ENCODE data around the gene LIPC. TPM values are rescaled to one million over a fixed set of nuclear protein-coding genes. Genes with fewer than 3 reads are reported as not detected.

LIPC gene
- total RNA-seq, 2 donors from 2014 or later: 1.0 to 3.2 TPM

- DNase-seq (no peak), ATAC-seq (no peak)
- Mint-ChIP-seq H3K4me3 (no peak overlapping the region), H3K27me3 (no peaks in the 10 kb centered on the region), H3K4me1 (peaks cover 2% of the 10 kb centered on the region), H3K36me3 (ENCODE audit: low read depth) (no peaks in the 10 kb centered on the region), H3K27ac (no peak overlapping the region)
- H3K9me3 ChIP-seq (ENCODE audit: control insufficient read depth, low read length, poor library complexity, severe bottlenecking): no peaks in the 10 kb centered on the region
These were observed 104.6 kb downstream of the LIPC start for GRCh38 chr15:58536414-58536813.

DNA sequence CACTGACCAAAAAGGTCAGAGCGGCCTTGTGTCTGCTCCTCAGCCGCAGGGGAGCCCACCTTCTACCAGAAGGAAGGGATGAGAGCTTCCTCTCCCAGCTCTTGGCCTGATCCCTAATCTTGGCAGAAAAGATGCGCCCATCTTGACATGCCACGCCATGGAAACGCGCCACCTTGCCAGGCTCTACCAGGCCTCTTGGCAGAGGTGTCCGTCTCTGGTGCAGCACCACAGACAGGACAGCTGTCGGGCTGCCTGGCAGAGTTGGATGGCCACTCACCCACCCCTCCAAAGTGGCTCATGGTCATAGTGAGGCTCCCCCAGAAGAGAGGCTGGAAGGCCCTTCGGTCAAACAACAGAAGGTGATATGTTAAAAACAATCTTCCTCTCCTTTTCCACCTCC lies 105.2 kb downstream of the LIPC start:
- H3K4me1 Mint-ChIP-seq: peaks cover 2% of the 10 kb centered on the region
- H3K36me3 Mint-ChIP-seq (ENCODE audit: low read depth): no peaks in the 10 kb centered on the region
- no peak overlapping the region for H3K27ac Mint-ChIP-seq
- no peak overlapping the region for H3K4me3 Mint-ChIP-seq
- H3K27me3 Mint-ChIP-seq: no peaks in the 10 kb centered on the region
- ATAC-seq: no peak
- H3K9me3 ChIP-seq (ENCODE audit: control insufficient read depth, low read length, poor library complexity, severe bottlenecking): no peaks in the 10 kb centered on the region
- no peak for DNase-seq

GRCh38 chr15:58538225-58538727 lies 106.5 kb downstream of the LIPC start:
- no peak overlapping the region for H3K27ac Mint-ChIP-seq
- no peaks in the 10 kb centered on the region for H3K36me3 Mint-ChIP-seq (ENCODE audit: low read depth)
- no peak overlapping the region for H3K4me3 Mint-ChIP-seq
- no peaks in the 10 kb centered on the region for H3K27me3 Mint-ChIP-seq
- H3K4me1 Mint-ChIP-seq: peaks cover 2% of the 10 kb centered on the region
- H3K9me3 ChIP-seq (ENCODE audit: control insufficient read depth, low read length, poor library complexity, severe bottlenecking): no peaks in the 10 kb centered on the region
- DNase-seq: no peak
- ATAC-seq: no peak

DNA sequence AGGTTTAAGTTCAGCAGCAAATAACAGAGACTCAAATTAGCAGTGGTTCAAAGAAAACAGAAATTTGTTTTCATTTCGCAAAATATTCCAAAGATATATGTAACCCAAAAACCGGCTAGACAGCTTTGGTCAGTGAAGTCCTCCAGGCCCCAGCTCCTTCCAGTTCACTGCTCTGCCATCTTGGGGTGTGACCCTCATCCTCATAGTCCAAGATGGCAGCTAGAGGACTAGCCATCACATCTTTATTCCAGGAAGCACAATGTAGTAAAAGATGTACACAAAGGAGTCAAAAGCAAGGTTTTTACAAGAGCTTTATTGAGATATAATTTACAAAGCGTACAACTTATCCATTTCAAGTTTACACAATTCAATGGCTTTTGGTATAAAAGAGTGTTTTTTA lies 107.1 kb downstream of the LIPC start:
- H3K4me1 Mint-ChIP-seq: peaks cover 2% of the 10 kb centered on the region
- no peak for DNase-seq
- H3K27me3 Mint-ChIP-seq: no peaks in the 10 kb centered on the region
- no peak overlapping the region for H3K4me3 Mint-ChIP-seq
- ATAC-seq: no peak
- H3K9me3 ChIP-seq (ENCODE audit: control insufficient read depth, low read length, poor library complexity, severe bottlenecking): no peaks in the 10 kb centered on the region
- H3K27ac Mint-ChIP-seq: no peak overlapping the region
- no peaks in the 10 kb centered on the region for H3K36me3 Mint-ChIP-seq (ENCODE audit: low read depth)

- no peaks in the 10 kb centered on the region for H3K9me3 ChIP-seq (ENCODE audit: control insufficient read depth, low read length, poor library complexity, severe bottlenecking)
- no peak for DNase-seq
- Mint-ChIP-seq H3K36me3 (ENCODE audit: low read depth) (no peaks in the 10 kb centered on the region), H3K4me1 (peaks cover 2% of the 10 kb centered on the region), H3K4me3 (no peak overlapping the region), H3K27me3 (no peaks in the 10 kb centered on the region), H3K27ac (no peak overlapping the region)
- no peak for ATAC-seq
These were observed 107.8 kb downstream of the LIPC start for GRCh38 chr15:58539548-58539947.

- DNase-seq: no peak
- Mint-ChIP-seq H3K27me3 (no peaks in the 10 kb centered on the region), H3K4me1 (peaks cover 12% of the 10 kb centered on the region), H3K27ac (no peak overlapping the region), H3K4me3 (no peak overlapping the region), H3K36me3 (ENCODE audit: low read depth) (no peaks in the 10 kb centered on the region)
- ATAC-seq: no peak
- H3K9me3 ChIP-seq (ENCODE audit: control insufficient read depth, low read length, poor library complexity, severe bottlenecking): no peaks in the 10 kb centered on the region
These were observed 109.8 kb downstream of the LIPC start for GRCh38 chr15:58541410-58542087.

DNA sequence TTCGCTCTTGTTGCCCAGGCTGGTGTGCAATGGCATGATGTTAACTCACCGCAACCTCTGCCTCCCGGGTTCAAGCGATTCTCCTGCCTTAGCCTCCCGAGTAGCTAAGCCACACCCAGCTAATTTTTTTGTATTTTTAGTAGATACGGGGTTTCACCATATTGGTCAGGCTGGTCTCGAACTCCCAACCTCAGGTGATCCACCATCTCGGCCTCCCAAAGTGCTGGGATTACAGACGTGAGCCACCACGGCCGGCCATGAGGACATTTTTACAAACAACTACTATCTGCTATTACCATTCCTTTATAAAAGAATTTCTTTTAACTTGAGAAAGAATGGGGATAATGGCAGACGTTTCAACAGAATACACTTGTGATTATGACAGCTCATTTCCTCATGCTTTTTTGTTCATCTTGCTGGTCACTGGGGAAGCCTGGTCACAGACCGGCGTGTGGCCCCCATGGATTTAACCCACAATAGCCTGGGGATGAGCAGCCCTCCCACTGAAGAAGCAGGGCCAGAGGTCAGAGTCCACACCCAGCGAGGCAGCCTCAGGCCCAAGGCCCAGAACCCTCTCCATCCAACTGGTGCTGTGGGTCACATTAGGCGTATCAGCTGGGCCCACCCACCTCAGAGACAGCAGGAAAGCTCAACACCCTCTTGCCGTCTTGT lies 112.0 kb downstream of the LIPC start:
- no peaks in the 10 kb centered on the region for H3K9me3 ChIP-seq (ENCODE audit: control insufficient read depth, low read length, poor library complexity, severe bottlenecking)
- Mint-ChIP-seq H3K27me3 (no peaks in the 10 kb centered on the region), H3K27ac (peak overlapping the region; percentile 82), H3K36me3 (ENCODE audit: low read depth) (no peaks in the 10 kb centered on the region), H3K4me1 (peaks cover 19% of the 10 kb centered on the region), H3K4me3 (no peak overlapping the region)
- ATAC-seq (no peak), DNase-seq (no peak)

- ATAC-seq (no peak), DNase-seq (no peak)
- H3K27me3 Mint-ChIP-seq: no peaks in the 10 kb centered on the region
- no peaks in the 10 kb centered on the region for H3K9me3 ChIP-seq (ENCODE audit: control insufficient read depth, low read length, poor library complexity, severe bottlenecking)
- no peak overlapping the region for H3K4me3 Mint-ChIP-seq
- peaks cover 17% of the 10 kb centered on the region for H3K4me1 Mint-ChIP-seq
- H3K27ac Mint-ChIP-seq: peak overlapping the region; percentile 82
- H3K36me3 Mint-ChIP-seq (ENCODE audit: low read depth): no peaks in the 10 kb centered on the region
These were observed 113.0 kb downstream of the LIPC start for GRCh38 chr15:58544756-58545155.

GRCh38 chr15:58545307-58546065 lies 113.7 kb downstream of the LIPC start:
- peak overlapping the region; percentile 82 for H3K27ac Mint-ChIP-seq
- no peaks in the 10 kb centered on the region for H3K9me3 ChIP-seq (ENCODE audit: control insufficient read depth, low read length, poor library complexity, severe bottlenecking)
- no peaks in the 10 kb centered on the region for H3K27me3 Mint-ChIP-seq
- H3K36me3 Mint-ChIP-seq (ENCODE audit: low read depth): no peaks in the 10 kb centered on the region
- H3K4me1 Mint-ChIP-seq: peaks cover 19% of the 10 kb centered on the region
- ATAC-seq (peak; percentile 50), DNase-seq (no peak)
- peak overlapping the region; percentile 15 for H3K4me3 Mint-ChIP-seq

GRCh38 chr15:58546066-58546591 lies 114.3 kb downstream of the LIPC start:
- Mint-ChIP-seq H3K27me3 (no peaks in the 10 kb centered on the region), H3K27ac (peak overlapping the region; percentile 82), H3K4me1 (peaks cover 21% of the 10 kb centered on the region), H3K36me3 (ENCODE audit: low read depth) (no peaks in the 10 kb centered on the region), H3K4me3 (no peak overlapping the region)
- ATAC-seq (no peak), DNase-seq (no peak)
- H3K9me3 ChIP-seq (ENCODE audit: control insufficient read depth, low read length, poor library complexity, severe bottlenecking): no peaks in the 10 kb centered on the region

GRCh38 chr15:58546635-58547627 lies 115.1 kb downstream of the LIPC start:
- no peaks in the 10 kb centered on the region for H3K36me3 Mint-ChIP-seq (ENCODE audit: low read depth)
- H3K27me3 Mint-ChIP-seq: no peaks in the 10 kb centered on the region
- no peaks in the 10 kb centered on the region for H3K9me3 ChIP-seq (ENCODE audit: control insufficient read depth, low read length, poor library complexity, severe bottlenecking)
- ATAC-seq (no peak), DNase-seq (no peak)
- peaks cover 25% of the 10 kb centered on the region for H3K4me1 Mint-ChIP-seq
- peak overlapping the region; percentile 82 for H3K27ac Mint-ChIP-seq
- no peak overlapping the region for H3K4me3 Mint-ChIP-seq

- peaks cover 30% of the 10 kb centered on the region for H3K4me1 Mint-ChIP-seq
- ATAC-seq (no peak), DNase-seq (no peak)
- H3K27ac Mint-ChIP-seq: peak overlapping the region; percentile 14
- no peak overlapping the region for H3K4me3 Mint-ChIP-seq
- H3K9me3 ChIP-seq (ENCODE audit: control insufficient read depth, low read length, poor library complexity, severe bottlenecking): no peaks in the 10 kb centered on the region
- no peaks in the 10 kb centered on the region for H3K27me3 Mint-ChIP-seq
- no peaks in the 10 kb centered on the region for H3K36me3 Mint-ChIP-seq (ENCODE audit: low read depth)
These were observed 116.0 kb downstream of the LIPC start for GRCh38 chr15:58547628-58548307.
